Measurements from ENCODE around the gene ZBTB38. TPM values are rescaled to one million over a fixed set of nuclear protein-coding genes. Genes with fewer than 3 reads are reported as not detected.

ZBTB38 gene
- total and polyA plus RNA-seq, 10 donors: 4.8 to 122 (median 58.5) TPM

- Histone ChIP-seq H3K27me3 (replicated peaks in 1 of 7) (no peaks in the 10 kb centered on the region), H3K4me3 (no peak overlapping the region), H3K9me3 (no peaks in the 10 kb centered on the region), H3K27ac (no peak overlapping the region), H3K36me3 (no peaks in the 10 kb centered on the region), H3K4me1 (peaks cover 0 to 11% (median 4%) of the 10 kb centered on the region in 6 donors)
- DNase-seq: no peak
- intact Hi-C loops (cut with DNase I; ENCODE audit: low total_unique reads): no loop called here
- 55 to 72% (median 66%) methylated on average over 12 of the region's 12 CpGs for WGBS, 5 donors
- TF ChIP-seq POLR2A (IDR thresholded peaks at IDR 0.05): no peak
- no peak for TF ChIP-seq POLR2AphosphoS5 (IDR thresholded peaks at IDR 0.05)
- TF ChIP-seq CTCF (IDR thresholded peaks at IDR 0.05 in 8 of 11, conservative IDR thresholded peaks at IDR 0.05 in 3 of 11): no peak
Measured at GRCh38 chr3:141336672-141337522, 31.4 kb upstream of the ZBTB38 start.

GRCh38 chr3:141337523-141337854 lies 30.8 kb upstream of the ZBTB38 start:
- intact Hi-C loops (cut with DNase I; ENCODE audit: low total_unique reads): no loop called here
- TF ChIP-seq POLR2A (IDR thresholded peaks at IDR 0.05): no peak
- no peak for TF ChIP-seq CTCF (IDR thresholded peaks at IDR 0.05 in 8 of 11, conservative IDR thresholded peaks at IDR 0.05 in 3 of 11)
- TF ChIP-seq POLR2AphosphoS5 (IDR thresholded peaks at IDR 0.05): no peak
- no peaks in the 10 kb centered on the region for H3K27me3 ChIP-seq (replicated peaks in 1 of 7)
- H3K9me3 ChIP-seq: no peaks in the 10 kb centered on the region
- H3K4me3 ChIP-seq: no peak overlapping the region
- no peaks in the 10 kb centered on the region for H3K36me3 ChIP-seq
- no peak overlapping the region for H3K27ac ChIP-seq
- DNase-seq: no peak
- WGBS, 5 donors: 84 to 100% (median 90%) methylated on average over 1 of the region's 1 CpG
- peaks cover 0 to 11% (median 4%) of the 10 kb centered on the region in 6 donors for H3K4me1 ChIP-seq

GRCh38 chr3:141337991-141338390 lies 30.3 kb upstream of the ZBTB38 start:
- H3K4me3 ChIP-seq: no peak overlapping the region
- no peak overlapping the region for H3K27ac ChIP-seq
- intact Hi-C loops (cut with DNase I; ENCODE audit: low total_unique reads): no loop called here
- DNase-seq: no peak
- H3K4me1 ChIP-seq: peaks cover 0 to 11% (median 4%) of the 10 kb centered on the region in 6 donors
- no peaks in the 10 kb centered on the region for H3K27me3 ChIP-seq (replicated peaks in 1 of 7)
- H3K9me3 ChIP-seq: no peaks in the 10 kb centered on the region
- no peaks in the 10 kb centered on the region for H3K36me3 ChIP-seq
- WGBS, 5 donors: 83 to 96% (median 85%) methylated on average over 2 of the region's 2 CpGs
- TF ChIP-seq CTCF (IDR thresholded peaks at IDR 0.05 in 8 of 11, conservative IDR thresholded peaks at IDR 0.05 in 3 of 11): no peak
- TF ChIP-seq POLR2AphosphoS5 (IDR thresholded peaks at IDR 0.05): no peak
- TF ChIP-seq POLR2A (IDR thresholded peaks at IDR 0.05): no peak

- no peak for DNase-seq
- intact Hi-C loops (cut with DNase I; ENCODE audit: low total_unique reads): no loop called here
- H3K4me1 ChIP-seq: peaks cover 0 to 11% (median 4%) of the 10 kb centered on the region in 6 donors
Measured at GRCh38 chr3:141338881-141339280, 29.4 kb upstream of the ZBTB38 start.

More at GRCh38 chr3:141338881-141339280, 29.4 kb upstream of the ZBTB38 start:
- H3K27me3 ChIP-seq (replicated peaks in 1 of 7): no peaks in the 10 kb centered on the region
- no peaks in the 10 kb centered on the region for H3K36me3 ChIP-seq
- no peaks in the 10 kb centered on the region for H3K9me3 ChIP-seq
- no peak overlapping the region for H3K27ac ChIP-seq
- no peak overlapping the region for H3K4me3 ChIP-seq
- TF ChIP-seq POLR2A (IDR thresholded peaks at IDR 0.05): no peak
- no peak for TF ChIP-seq CTCF (IDR thresholded peaks at IDR 0.05 in 8 of 11, conservative IDR thresholded peaks at IDR 0.05 in 3 of 11)
- TF ChIP-seq POLR2AphosphoS5 (IDR thresholded peaks at IDR 0.05): no peak
